GM12878 (cell line): ENCODE data around the gene TIMM22. TPM values are rescaled to one million over a fixed set of nuclear protein-coding genes. Genes with fewer than 3 reads are reported as not detected.

Experiments used
- ATAC-seq: fragments of 200-7000 bp; cut with Tn5 transposase; 3 replicates; pipeline ENCODE4 v1.9.1; 2020; ENCODE audit warnings: mild to moderate bottlenecking, moderate library complexity
- BruUV-seq: library from RNA; stranded (reverse); fragments of 400-500 nt; replicated peaks from 2 replicates; lab custom pipeline; 2021; lab: Mats Ljungman, UMichigan
- CTCF ChIA-PET: fragments of 300-600 bp; sonication (Branson Sonifier 250); formaldehyde crosslinking; extraction: SDS; loops from one replicate; lab custom pipeline; 2021; ENCODE audit warnings: inconsistent platforms; lab: Yijun Ruan, JAX
- POLR2A ChIA-PET: fragments of 350-600 bp; formaldehyde crosslinking; extraction: SDS; loops from one replicate; lab custom pipeline; 2021; ENCODE audit warnings: inconsistent platforms; lab: Charles Lee
- RAD21 ChIA-PET: fragments of 300-600 bp; sonication (Branson Sonifier 250); formaldehyde crosslinking; loops from one replicate; lab custom pipeline; 2023; ENCODE audit warnings: antibody characterized with exemption; ENCODE audit not compliant: unreplicated experiment; lab: Charles Lee
- SMC1A ChIA-PET: fragments of 300-600 bp; sonication (Branson Sonifier 250); formaldehyde crosslinking; loops from one replicate; lab custom pipeline; 2023; ENCODE audit not compliant: unreplicated experiment, uncharacterized antibody; lab: Charles Lee
- DNase-seq: peaks from one replicate; pipeline ENCODE4 v3.0.0-alpha.2; 2011; ENCODE audit warnings: low read depth, low spot score
- FAIRE-seq: peaks from 3 replicates; lab custom pipeline; 2011; peaks lifted over from hg19 to GRCh38; lab: Jason Lieb, UNC
- H2AFZ ChIP-seq: 2 replicates; pipeline ENCODE4 v1.6.0; 2011; ENCODE audit warnings: low read depth, low read length, control low read depth; ENCODE audit not compliant: control insufficient read depth
- H3K27ac ChIP-seq: 2 replicates; pipeline ENCODE4 v1.5.1; 2011; ENCODE audit warnings: control low read depth; ENCODE audit not compliant: control insufficient read depth, insufficient read depth
- H3K27me3 ChIP-seq, 2 experiments: replicated peaks in 1 of 2; 2 replicates each; pipeline versions ENCODE4 v1.6.0 to v1.6.1; 2011; ENCODE audit warnings: low read length in 1 of 2; ENCODE audit not compliant: control insufficient read depth in 2 of 2, insufficient read depth in 2 of 2
- H3K36me3 ChIP-seq, 2 experiments: 2 replicates each; pipeline ENCODE4 v1.5.1; 2011; ENCODE audit warnings: low read length in 1 of 2; ENCODE audit not compliant: control insufficient read depth in 2 of 2, insufficient read depth in 2 of 2
- H3K4me1 ChIP-seq: 2 replicates; pipeline ENCODE4 v1.6.1; 2011; ENCODE audit warnings: mild to moderate bottlenecking, low read length, moderate library complexity, mixed read lengths; ENCODE audit not compliant: control insufficient read depth, insufficient read depth
- H3K4me2 ChIP-seq: 2 replicates; pipeline ENCODE4 v1.6.0; 2011; ENCODE audit warnings: control low read depth; ENCODE audit not compliant: control insufficient read depth, insufficient read depth
- H3K4me3 ChIP-seq: fragments of 200-600 bp; sonication (generic); 2 replicates; pipeline ENCODE4 v1.5.1; 2016
- H3K79me2 ChIP-seq: 2 replicates; pipeline ENCODE4 v1.6.0; 2011; ENCODE audit warnings: low read length; ENCODE audit not compliant: control insufficient read depth, insufficient read depth
- H3K9ac ChIP-seq: 2 replicates; pipeline ENCODE4 v1.8.0; 2011; ENCODE audit warnings: low read length, control low read depth, mixed read lengths; ENCODE audit not compliant: control insufficient read depth, insufficient read depth
- H3K9me3 ChIP-seq: replicated peaks from 3 replicates; pipeline ENCODE4 v1.5.1; 2011; ENCODE audit warnings: mild to moderate bottlenecking, low read length; ENCODE audit not compliant: control insufficient read depth, insufficient read depth
- H4K20me1 ChIP-seq: 2 replicates; pipeline ENCODE4 v1.6.0; 2011; ENCODE audit not compliant: control insufficient read depth, insufficient read depth
- NR2C1 ChIP-seq: fragments of 450-650 bp; IDR thresholded peaks from 2 replicates; pipeline ENCODE4 v1.6.1; 2017; ENCODE audit warnings: antibody characterized with exemption, mild to moderate bottlenecking, moderate library complexity
- POLR2A ChIP-seq: IDR thresholded peaks from 2 replicates; pipeline ENCODE4 v1.6.1; 2011; ENCODE audit warnings: low read depth, mild to moderate bottlenecking, low read length
- ZNF217 ChIP-seq: fragments of 450-650 bp; IDR thresholded peaks from 2 replicates; pipeline ENCODE4 v1.6.1; 2017; ENCODE audit warnings: antibody characterized with exemption, mild to moderate bottlenecking
- WGBS: methylation state at CpG from one replicate; pipeline ENCODE4 v1.1.6; 2016; ENCODE audit warnings: low lambda C conversion rate; ENCODE audit not compliant: insufficient replicate concordance, insufficient coverage; ENCODE audit errors: missing lambda C conversion rate; 5-methylcytosine and 5-hydroxymethylcytosine counted together
- in situ Hi-C: fragments of 300-500 bp; cut with MboI; formaldehyde crosslinking; loops from 9 replicates; pipeline ENCODE4 v1.14.3; 2018; ENCODE audit warnings: mixed read lengths
- intact Hi-C: fragments of 100-400 bp; cut with micrococcal nuclease; formaldehyde crosslinking; loops from one replicate; pipeline ENCODE4 v1.14.2; 2022; ENCODE audit not compliant: unreplicated experiment
- polyA plus RNA-seq, 11 experiments: library from polyadenylated mRNA; depleted of rRNA in 4 of 11; unstranded in 6 of 11; stranded (reverse) in 5 of 11; fragments of >200 nt; fragmentation: Nextera tagmentation in 4 of 11; fragmentation: Illumina TruSeq in 1 of 11; extraction: Ambion mirVana in 4 of 11; extraction: Trizol in 1 of 11; gene quantifications; 1 replicate in 1 of 11; 2 replicates in 10 of 11; pipeline versions ENCODE4 v1.2.1 to v1.2.3, GENCODE V29; 2011 to 2016; ENCODE audit warnings: inconsistent platforms in 2 of 11, missing spikeins in 2 of 11, low read depth in 1 of 11
- total RNA-seq, 4 experiments: library from RNA; depleted of rRNA in 3 of 4; stranded (reverse); fragments of >200 nt in 3 of 4; fragmentation: Illumina TruSeq in 1 of 4; extraction: Trizol in 1 of 4; gene quantifications; 2 replicates each; pipeline versions ENCODE4 v1.2.1 to v1.2.3, GENCODE V29; 2013 to 2021
- TF ChIP-seq, protein P1 (sequence below): fragments of 450-650 bp; conservative IDR thresholded peaks from 2 replicates; pipeline ENCODE4 v1.6.1; 2017; ENCODE audit warnings: mild to moderate bottlenecking, moderate library complexity

The TIMM22 gene
- total and polyA plus RNA-seq, 10 of the 15 experiments (the other 5 are each of a cell fraction or from before 2014, with no cell fraction given), result 4.4 to 25.0 (median 10.6) TPM

GRCh38 chr17:1003633-1003971 is 6.7 kb downstream of the TIMM22 start (continued):
- TF ChIP-seq, protein P1, sequence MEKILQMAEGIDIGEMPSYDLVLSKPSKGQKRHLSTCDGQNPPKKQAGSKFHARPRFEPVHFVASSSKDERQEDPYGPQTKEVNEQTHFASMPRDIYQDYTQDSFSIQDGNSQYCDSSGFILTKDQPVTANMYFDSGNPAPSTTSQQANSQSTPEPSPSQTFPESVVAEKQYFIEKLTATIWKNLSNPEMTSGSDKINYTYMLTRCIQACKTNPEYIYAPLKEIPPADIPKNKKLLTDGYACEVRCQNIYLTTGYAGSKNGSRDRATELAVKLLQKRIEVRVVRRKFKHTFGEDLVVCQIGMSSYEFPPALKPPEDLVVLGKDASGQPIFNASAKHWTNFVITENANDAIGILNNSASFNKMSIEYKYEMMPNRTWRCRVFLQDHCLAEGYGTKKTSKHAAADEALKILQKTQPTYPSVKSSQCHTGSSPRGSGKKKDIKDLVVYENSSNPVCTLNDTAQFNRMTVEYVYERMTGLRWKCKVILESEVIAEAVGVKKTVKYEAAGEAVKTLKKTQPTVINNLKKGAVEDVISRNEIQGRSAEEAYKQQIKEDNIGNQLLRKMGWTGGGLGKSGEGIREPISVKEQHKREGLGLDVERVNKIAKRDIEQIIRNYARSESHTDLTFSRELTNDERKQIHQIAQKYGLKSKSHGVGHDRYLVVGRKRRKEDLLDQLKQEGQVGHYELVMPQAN, result no peak
- no peak for TF ChIP-seq NR2C1

GRCh38 chr17:1003972-1004768 is 7.2 kb downstream of the TIMM22 start:
- Histone ChIP-seq H2AFZ (no peak overlapping the region), H3K36me3 (peaks cover 26 to 38% of the 10 kb centered on the region in 2 experiments), H3K9ac (no peak overlapping the region), H3K27me3 (no peaks in the 10 kb centered on the region), H3K27ac (no peak overlapping the region), H3K4me3 (no peak overlapping the region), H3K4me1 (no peaks in the 10 kb centered on the region), H3K9me3 (no peaks in the 10 kb centered on the region), H4K20me1 (no peaks in the 10 kb centered on the region), H3K79me2 (peaks cover 3% of the 10 kb centered on the region; the same call in 1 of the 2 replicates), H3K4me2 (no peak overlapping the region)
- POLR2A ChIA-PET, result no interaction called here
- SMC1A ChIA-PET, result no interaction called here
- in situ Hi-C loops (no loop called here), intact Hi-C loops (no loop called here)
- CTCF ChIA-PET, result interaction anchor here (1.2 kb wide), 1 partner anchor 24 kb away, joined by 3 read pairs; no protein-coding TSS in a partner anchor
- FAIRE-seq (no peak), DNase-seq (no peak), ATAC-seq (no peak)
- 91% methylated on average over 29 of the region's 30 CpGs for WGBS
- TF ChIP-seq POLR2A (peak; percentile 52; the same call in 1 of the 2 replicates), ZNF217 (no peak)
- RAD21 ChIA-PET, result no interaction called here
- BruUV-seq, result no TSS peak
